Activated T-helper 1 cell treated with anti-CD3 and anti-CD28 coated beads, Interleukin-2, amount 50 U/mL, for 16 hours (primary cell): ENCODE results near the gene MTCH1.
"Not testable (repeated sequence)": the region's sequence is repeated elsewhere in the genome, so short reads cannot be mapped to it uniquely, and the experiment has no call there.

ENCODE experiments used
- DNase-seq, 2 donors: peaks; one replicate each; pipeline ENCODE4 v3.0.0-alpha.2; 2020; ENCODE audit warnings: low read depth in 1 of 2, low spot score in 1 of 2

Gene MTCH1

GRCh38 chr6:36954262-36954931 is 31.6 kb downstream of the MTCH1 start, which contains the start of gene PI16:
PI16 (plus strand) TSS chr6:36954738; CDS start chr6:36954761, 23 bp downstream.
- no peak for DNase-seq

- no peak for DNase-seq
Measured at GRCh38 chr6:36953931-36954261, 32.1 kb downstream of the MTCH1 start.

- no peak for DNase-seq
Measured at GRCh38 chr6:36949636-36950035, 36.4 kb downstream of the MTCH1 start.

GRCh38 chr6:36949076-36949475 is 36.9 kb downstream of the MTCH1 start:
- DNase-seq, result not testable (repeated sequence)

GRCh38 chr6:36947570-36948351 is 38.2 kb downstream of the MTCH1 start:
- no peak for DNase-seq

- no peak for DNase-seq
Measured at GRCh38 chr6:36946526-36946925, 39.5 kb downstream of the MTCH1 start.

- DNase-seq, result no peak
Measured at GRCh38 chr6:36945301-36945700, 40.7 kb downstream of the MTCH1 start.

GRCh38 chr6:36944650-36945049 is 41.3 kb downstream of the MTCH1 start:
- DNase-seq, result no peak

GRCh38 chr6:36942329-36942728 is 43.7 kb downstream of the MTCH1 start:
- not testable (repeated sequence) for DNase-seq

- DNase-seq, result not testable (repeated sequence)
Measured at GRCh38 chr6:36941561-36941960, 44.4 kb downstream of the MTCH1 start.

- no peak for DNase-seq
Measured at GRCh38 chr6:36940027-36940426, 46.0 kb downstream of the MTCH1 start.

GRCh38 chr6:36939005-36939404 is 47.0 kb downstream of the MTCH1 start:
- not testable (repeated sequence) for DNase-seq

GRCh38 chr6:36938536-36938935 is 47.5 kb downstream of the MTCH1 start:
- no peak for DNase-seq

GRCh38 chr6:36937896-36938295 is 48.1 kb downstream of the MTCH1 start:
- no peak for DNase-seq

- no peak for DNase-seq
Measured at GRCh38 chr6:36936824-36937223, 49.2 kb downstream of the MTCH1 start.

- DNase-seq, result no peak
Measured at GRCh38 chr6:36934901-36935300, 51.1 kb downstream of the MTCH1 start.

- no peak for DNase-seq
Measured at GRCh38 chr6:36933519-36933918, 52.5 kb downstream of the MTCH1 start.

GRCh38 chr6:36933102-36933501 is 52.9 kb downstream of the MTCH1 start:
- DNase-seq, result no peak

GRCh38 chr6:36930483-36930882 is 55.5 kb downstream of the MTCH1 start:
- DNase-seq, result no peak

- no peak for DNase-seq
Measured at GRCh38 chr6:36929607-36930006, 56.4 kb downstream of the MTCH1 start.

- DNase-seq, result no peak
Measured at GRCh38 chr6:36929152-36929551, 56.8 kb downstream of the MTCH1 start.

- no peak for DNase-seq
Measured at GRCh38 chr6:36928547-36928918, 57.5 kb downstream of the MTCH1 start.
